ENCODE results near the gene CNTD1. TPM values are rescaled to one million over a fixed set of nuclear protein-coding genes. Genes with fewer than 3 reads are reported as not detected.
A peak's percentile ranks its signal among the peaks of the same experiment; 100 is the strongest.

CNTD1 gene
- total RNA-seq, 1 donor from 2014 or later = 0.10 TPM

DNA sequence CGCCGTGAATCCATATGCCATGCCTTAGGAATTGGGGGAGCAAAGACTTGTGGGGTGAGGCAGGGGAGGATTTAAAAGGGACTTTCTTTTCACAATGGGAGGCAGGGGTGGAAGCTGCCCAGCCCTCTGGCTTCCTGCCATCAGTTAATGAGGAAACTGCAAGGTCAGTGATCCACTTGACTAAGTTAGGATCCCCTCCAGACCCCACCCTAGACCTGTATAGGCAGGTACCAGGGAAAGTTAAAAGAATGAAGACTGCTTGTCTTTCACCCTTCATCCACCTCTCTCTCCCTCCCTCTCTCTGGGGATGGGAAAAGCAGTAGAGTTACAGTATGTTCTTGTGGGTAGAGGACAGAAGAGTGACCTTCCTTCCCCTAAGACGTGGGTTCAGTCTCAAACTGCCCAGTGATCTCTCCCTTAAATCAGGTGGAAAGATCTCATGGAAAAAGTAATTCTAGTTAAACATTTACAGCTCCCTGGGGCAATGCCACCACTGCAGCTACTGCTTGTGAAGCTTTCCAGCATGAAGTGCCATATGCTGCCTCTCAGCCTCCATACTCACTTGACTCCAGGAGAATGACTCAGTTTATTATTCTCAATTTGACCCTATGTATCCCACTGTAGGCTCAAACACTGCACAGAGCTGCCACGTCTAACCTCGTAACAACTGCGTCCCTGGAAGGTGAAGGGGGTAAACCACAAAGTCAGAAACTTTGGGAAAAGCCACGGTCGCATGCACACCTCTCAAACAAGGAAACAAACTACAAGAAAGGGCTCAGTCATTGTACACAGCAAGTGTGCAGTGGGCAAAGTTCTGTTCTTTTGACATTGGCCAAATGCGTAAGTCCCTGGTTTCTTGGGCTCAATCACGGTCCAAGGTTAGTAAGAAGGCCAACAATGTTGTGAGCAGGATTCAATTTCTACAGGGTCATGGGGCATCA, 1.3 kb upstream of the CNTD1 start:
- intact Hi-C loops (cut with micrococcal nuclease) = no loop called here
- no peak for ATAC-seq
- DNase-seq = no peak

DNA sequence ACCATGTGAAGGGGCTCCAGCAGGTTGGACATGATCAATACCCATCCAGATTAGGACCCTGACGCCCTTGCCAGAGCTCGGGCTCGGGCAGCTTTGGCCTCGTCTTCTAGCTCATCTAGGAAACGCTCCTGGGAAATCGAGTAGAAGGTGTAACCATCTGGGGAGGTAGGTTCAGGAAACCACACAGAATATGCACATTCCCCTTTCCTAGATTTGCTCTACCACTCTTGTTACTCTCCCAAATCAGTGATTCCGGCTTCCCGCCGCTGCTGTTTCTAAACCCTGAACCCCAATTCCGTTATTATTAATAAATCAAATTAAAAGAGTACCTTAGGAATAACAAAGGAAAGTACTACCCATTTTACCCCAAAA, 664 bp upstream of the CNTD1 start:
- intact Hi-C loops (cut with micrococcal nuclease) = no loop called here
- no peak for DNase-seq
- ATAC-seq = no peak

DNA sequence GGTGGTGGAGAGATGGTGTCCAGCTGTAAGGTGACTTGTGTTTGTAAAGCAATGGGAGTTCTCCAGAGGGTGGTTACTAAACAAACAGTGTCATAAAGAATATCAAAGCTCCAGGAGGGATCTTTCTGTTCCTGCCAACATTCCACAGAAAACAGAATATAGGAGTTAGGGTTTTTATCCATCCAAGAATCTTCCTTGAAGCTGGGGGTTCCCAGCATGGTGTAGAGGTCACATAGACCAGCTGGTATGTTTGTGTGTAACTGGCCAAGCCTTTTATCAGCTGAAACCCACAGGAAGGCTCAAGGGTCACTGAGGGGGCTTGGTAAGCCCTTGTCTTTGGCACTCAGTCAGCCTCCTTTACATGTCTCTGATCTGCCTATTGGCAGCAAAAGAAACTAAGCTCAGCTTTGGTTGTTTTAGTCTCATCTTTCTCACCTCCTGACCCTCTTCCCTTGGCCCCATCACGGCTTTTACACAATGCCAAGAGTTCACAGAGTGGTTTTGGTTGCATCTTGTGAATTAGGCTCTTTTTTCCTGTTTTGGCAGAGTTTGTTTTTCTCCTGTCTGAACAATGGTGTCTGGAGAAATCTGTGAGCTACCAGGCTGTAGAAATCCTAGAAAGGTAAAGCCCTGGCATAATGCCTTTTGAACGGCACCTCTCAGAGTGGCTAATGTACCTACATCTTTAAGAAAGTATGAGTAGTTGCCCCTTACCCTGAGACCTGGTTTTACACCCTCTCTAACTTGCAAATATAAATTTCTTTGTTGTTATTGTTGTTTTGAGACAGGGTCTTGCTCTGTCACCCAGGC, 4.6 kb downstream of the CNTD1 start:
- ATAC-seq = no peak
- no peak for DNase-seq
- intact Hi-C loops (cut with micrococcal nuclease) = no loop called here

- ATAC-seq (no peak), DNase-seq (no peak)
- intact Hi-C loops (cut with micrococcal nuclease) = no loop called here
These were observed 6.3 kb downstream of the CNTD1 start for GRCh38 chr17:42804918-42805367.

- DNase-seq (no peak), ATAC-seq (no peak)
- intact Hi-C loops (cut with micrococcal nuclease) = no loop called here
These were observed 7.6 kb downstream of the CNTD1 start for GRCh38 chr17:42806249-42806648.

DNA sequence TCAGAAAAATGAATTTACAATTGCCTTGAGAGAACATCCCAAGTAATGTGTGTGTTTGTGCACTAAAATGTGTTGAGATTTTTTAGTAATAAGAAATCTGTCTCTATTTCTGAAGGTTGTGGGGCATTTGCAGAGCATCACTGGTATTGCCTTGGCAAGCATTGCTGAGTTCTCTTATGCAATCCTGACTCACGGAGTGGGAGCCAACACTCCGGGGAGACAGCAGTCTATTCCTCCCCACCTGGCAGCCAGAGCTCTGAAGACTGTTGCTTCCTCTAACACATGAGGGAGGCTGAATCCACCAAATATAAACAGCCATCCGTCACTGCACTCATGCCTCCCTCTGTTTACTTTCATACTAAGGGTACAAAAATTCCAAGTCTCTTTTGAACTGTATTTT, 10.6 kb downstream of the CNTD1 start:
- no peak for DNase-seq
- ATAC-seq = peak; percentile 57

GRCh38 chr17:42814633-42815399, 16.2 kb downstream of the CNTD1 start:
- ATAC-seq = peak; percentile 31
- intact Hi-C loops (cut with micrococcal nuclease) = no loop called here

More for the DNA sequence above, 10.6 kb downstream of the CNTD1 start:
- intact Hi-C loops (cut with micrococcal nuclease) = no loop called here

DNA sequence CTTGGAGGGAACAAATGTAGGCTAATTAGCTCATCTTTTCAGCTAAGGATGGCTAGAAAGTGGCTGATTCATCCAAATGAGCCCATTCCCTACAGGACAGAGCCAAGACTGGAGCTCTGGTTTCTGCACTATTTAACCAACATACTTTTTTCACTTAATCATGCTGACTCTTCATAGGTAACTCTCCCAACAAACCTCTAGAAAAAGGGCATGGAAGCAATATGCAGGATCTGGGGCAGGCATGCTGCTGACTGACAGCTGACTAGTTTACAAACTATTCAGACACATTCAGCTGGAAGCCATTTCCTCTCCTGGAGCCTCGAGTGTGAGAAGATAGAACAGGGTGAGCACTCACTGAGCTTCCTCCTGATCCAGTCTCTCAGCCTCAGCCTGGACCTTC, 19.2 kb downstream of the CNTD1 start:
- intact Hi-C loops (cut with micrococcal nuclease) = no loop called here
- ATAC-seq = no peak
- DNase-seq = no peak

More at GRCh38 chr17:42814633-42815399, 16.2 kb downstream of the CNTD1 start:
- no peak for DNase-seq

GRCh38 chr17:42818379-42818778, 19.7 kb downstream of the CNTD1 start:
- no peak for DNase-seq
- no peak for ATAC-seq
- intact Hi-C loops (cut with micrococcal nuclease) = no loop called here

GRCh38 chr17:42819939-42820535, 21.4 kb downstream of the CNTD1 start:
- ATAC-seq (no peak), DNase-seq (peak; percentile 65)
- intact Hi-C loops (cut with micrococcal nuclease) = loop anchor here (10.0 kb wide), 1 partner anchor 95 kb away; no protein-coding TSS in a partner anchor

DNA sequence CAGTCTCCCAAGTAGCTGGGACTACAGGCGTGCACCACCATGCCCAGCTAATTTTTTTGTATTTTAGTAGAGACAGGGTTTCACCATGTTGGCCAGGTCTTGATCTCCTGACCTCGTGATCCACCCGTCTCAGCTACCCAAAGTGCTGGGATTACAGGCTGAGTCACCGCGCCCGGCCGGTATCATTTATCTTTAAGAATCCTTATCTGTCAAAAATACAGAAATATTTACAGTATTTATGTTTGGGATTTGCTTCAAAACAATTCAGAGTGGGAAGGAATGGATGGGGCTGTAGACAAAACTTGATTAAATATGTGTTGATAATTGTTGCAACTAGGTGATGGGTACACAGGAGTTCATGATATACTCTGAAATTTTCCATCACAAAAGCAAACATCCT, 22.5 kb downstream of the CNTD1 start:
- DNase-seq (no peak), ATAC-seq (no peak)
- intact Hi-C loops (cut with micrococcal nuclease) = loop anchor here (10.0 kb wide), 1 partner anchor 96 kb away; no protein-coding TSS in a partner anchor

GRCh38 chr17:42827472-42827871, 28.8 kb downstream of the CNTD1 start:
- no peak for ATAC-seq
- intact Hi-C loops (cut with micrococcal nuclease) = loop anchor here (10.0 kb wide), 1 partner anchor 103 kb away; no protein-coding TSS in a partner anchor
- no peak for DNase-seq

GRCh38 chr17:42830971-42831370, 32.3 kb downstream of the CNTD1 start:
- ATAC-seq (no peak), DNase-seq (no peak)
- intact Hi-C loops (cut with micrococcal nuclease) = no loop called here

DNA sequence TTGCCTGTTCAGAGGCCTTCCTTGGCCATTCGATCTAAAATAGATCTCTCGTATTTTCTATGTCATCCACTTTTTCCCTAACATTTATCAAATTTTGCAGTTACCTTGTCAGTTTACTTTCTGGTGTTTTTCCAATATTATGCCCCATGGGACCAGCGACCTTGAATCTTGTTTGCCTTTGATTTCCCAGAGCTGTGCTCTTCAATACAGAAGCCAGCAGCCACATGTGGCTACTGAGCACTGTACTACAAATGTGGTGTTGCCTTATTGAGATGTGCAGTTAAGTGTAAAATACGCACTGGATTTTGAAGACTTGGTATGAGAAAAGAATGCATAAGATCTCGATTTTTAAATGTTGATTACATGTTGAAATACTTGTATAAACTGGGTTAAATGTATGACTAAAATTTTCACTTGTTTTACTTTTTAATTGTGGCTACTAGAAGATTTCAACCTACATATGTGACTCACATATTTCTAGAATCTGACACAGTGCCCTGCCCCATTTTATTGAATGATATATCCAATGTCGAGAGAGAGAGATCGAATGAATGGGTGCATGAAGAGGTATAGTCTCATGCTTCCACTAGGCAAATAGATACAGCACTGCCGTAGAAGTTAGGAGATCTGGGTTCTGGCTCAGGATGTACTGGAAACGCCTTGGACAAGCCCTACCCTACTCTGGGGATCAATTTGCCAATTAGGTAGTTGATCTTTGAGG, 33.7 kb downstream of the CNTD1 start:
- ATAC-seq (peak; percentile 7), DNase-seq (no peak)
- intact Hi-C loops (cut with micrococcal nuclease) = no loop called here

- DNase-seq (peak; percentile 95), ATAC-seq (peak; percentile 98)
- intact Hi-C loops (cut with micrococcal nuclease) = no loop called here
These were observed 34.5 kb downstream of the CNTD1 start, which contains the start of gene PSME3 for GRCh38 chr17:42832934-42833766. Gene PSME3 (plus strand): TSS chr17:42833397. CDS start chr17:42833632, 235 bp downstream.

- intact Hi-C loops (cut with micrococcal nuclease) = no loop called here
- no peak for DNase-seq
- ATAC-seq = peak; percentile 3
These were observed 35.2 kb downstream of the CNTD1 start for GRCh38 chr17:42833767-42834422.

- intact Hi-C loops (cut with micrococcal nuclease) = no loop called here
- no peak for ATAC-seq
- no peak for DNase-seq
These were observed 37.1 kb downstream of the CNTD1 start for GRCh38 chr17:42835732-42836131.
